CD4-positive, alpha-beta T cell treated with Interleukin-15 for 4 hours (primary cell): Measurements from ENCODE around the gene CTU2.
"Not testable (repeated sequence)": the region's sequence is repeated elsewhere in the genome, so short reads cannot be mapped to it uniquely, and the experiment has no call there.

Experiments
- DNase-seq: peaks from one replicate; pipeline ENCODE4 v3.0.0-alpha.2; 2020; ENCODE audit warnings: low spot score

CTU2 gene

DNA sequence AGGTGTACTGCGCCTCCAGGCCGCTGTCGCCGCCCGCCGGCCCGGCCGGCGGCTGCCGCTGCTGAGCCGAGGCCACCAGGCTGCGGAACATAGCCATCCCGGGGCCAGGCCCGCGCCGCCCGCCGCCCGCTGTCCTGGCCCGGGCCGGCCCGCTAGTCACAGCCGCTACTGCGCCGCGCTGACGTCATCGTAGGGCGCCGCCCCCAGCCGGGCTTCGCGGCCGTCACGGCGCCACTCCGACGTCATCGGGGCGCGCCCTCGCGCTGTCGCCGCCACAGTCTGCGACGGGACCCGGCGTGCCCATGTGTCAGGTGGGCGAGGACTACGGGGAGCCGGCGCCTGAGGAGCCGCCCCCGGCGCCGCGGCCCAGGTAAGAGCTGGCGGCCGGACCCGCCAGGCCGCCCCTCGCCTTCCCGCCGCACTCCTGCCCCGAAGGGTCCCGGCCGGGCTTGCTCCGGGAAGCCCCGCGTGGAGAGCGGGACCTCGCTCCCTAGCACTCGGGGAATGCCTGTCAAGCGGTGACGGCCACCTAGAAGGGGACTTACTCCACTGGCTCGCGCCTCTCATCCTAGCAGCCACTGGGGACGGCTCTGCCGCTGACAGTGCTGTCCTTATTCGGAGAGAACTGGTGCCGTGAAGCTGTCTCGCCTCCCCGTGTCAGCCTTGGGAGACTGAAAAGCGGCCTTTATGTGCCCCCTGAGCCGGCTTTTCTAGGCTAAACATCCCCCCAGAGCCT lies at the start of gene CTU2, which contains the start of gene RNF166:
CTU2 (plus strand) TSS at position 275 of the 736 bp plus-strand sequence; CDS start at position 303, 28 bp downstream.
RNF166 (minus strand) TSS at position 180 of the 736 bp plus-strand sequence; CDS start at position 97, 83 bp downstream.
- peak; percentile 87 for DNase-seq

- no peak for DNase-seq
Observed at GRCh38 chr16:88657371-88657770, 48.9 kb upstream of the CTU2 start.

- no peak for DNase-seq
Observed at GRCh38 chr16:88658714-88659113, 47.6 kb upstream of the CTU2 start.

DNA sequence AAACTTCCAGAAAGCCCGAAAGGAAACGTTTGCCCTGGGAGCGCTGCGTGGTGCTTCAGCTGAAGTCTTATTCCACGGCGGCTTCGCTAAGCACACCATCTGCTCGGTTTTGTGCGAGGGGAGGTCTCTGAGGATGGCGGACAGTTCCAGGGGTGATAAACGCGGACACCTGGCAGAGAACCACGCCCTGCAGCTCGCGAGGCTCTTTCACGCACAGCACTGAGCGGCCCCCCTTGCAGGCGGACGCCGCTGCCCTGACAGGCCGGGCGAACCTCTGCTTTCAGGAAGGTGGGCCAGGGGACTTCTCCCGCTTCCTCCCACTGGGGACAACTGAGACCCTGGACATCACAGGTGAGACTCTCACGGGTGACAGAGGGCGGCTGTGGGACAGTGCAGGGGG lies 47.1 kb upstream of the CTU2 start:
- DNase-seq, result no peak

DNA sequence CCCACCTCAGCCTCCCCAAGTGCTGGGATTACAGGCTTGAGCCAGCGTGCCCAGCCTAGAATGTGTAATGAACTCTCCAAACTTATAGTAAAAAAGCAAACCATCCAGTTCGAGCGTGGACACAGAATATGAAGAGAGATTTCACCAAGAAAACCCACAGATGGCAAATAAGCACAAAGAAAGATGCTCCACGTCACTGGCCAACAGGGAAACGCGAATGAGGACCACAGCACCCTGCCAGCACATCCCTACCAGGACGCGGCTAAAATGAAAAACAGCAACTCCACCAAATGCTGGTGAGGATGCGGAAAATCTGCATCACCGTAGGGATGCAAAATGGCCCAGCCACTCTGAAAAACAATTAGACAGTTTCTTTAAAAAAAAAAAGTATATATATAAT lies 44.8 kb upstream of the CTU2 start:
- no peak for DNase-seq

DNA sequence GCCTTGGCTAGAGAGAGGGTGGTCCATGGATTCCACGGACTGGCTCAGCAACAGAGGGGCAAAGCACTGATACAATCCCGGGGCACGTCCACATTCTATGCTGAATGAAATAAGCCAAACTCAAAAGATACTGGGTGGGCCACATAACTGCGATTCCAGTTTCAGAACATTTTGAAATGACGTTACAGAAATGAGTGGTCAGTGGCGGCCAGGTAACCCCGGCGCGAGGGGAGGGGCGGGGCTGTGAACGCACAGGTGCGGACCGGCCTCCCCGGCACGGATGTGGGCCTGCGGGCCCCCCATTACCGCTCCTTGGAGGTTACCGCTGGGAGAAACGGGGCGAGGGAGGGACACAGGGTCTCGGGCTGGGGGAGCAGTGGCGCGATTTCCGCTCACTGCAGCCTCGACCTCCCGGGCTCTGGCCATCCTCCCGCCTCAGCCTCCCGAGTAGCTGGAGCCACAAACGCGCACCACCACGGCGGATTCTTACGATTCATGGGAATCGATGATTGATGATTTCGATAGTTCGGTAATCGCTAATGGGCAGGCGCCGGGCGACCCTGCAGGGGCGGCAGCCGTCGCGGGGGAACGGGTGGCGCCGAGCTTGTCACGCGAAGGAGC lies 44.0 kb upstream of the CTU2 start:
- DNase-seq, result no peak

DNA sequence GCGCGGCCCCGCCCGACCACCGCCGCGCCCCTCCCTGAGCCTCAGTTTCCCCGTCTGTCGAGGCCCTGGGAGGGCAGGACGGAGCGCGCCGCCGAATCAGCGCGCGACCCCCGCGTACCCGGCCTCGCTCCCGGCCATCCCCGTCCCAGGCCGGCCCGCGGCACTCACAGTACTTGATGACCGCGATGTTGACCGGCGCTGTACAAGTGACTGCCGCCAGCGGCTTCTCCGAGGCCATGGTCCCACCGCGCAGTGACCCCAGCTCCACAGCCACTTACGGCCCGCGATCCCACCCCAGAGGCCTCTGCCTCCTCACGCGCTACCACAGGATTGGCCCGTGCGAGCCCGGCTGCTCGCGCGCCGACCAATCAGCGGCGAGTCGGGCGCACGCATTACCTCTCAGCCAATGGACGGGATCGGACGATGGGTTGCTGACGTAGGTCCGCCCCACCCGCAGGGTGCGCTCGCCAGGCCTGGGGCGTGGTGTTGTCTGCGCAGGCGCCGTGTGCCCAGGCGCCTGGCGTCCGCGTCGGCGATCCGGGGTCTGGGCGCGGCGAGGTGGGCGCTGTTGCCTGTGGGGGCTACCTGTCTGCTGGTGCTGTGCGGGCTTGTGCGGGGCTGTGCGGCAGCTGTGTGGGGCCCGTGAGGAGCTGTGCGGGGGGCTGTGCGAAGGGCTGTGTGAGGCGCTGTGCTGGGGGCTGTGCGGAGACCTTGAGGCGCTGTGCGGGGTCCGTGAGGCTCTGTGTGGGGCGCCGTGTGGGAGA lies 43.3 kb upstream of the CTU2 start, which contains the start of gene MVD:
MVD (minus strand) TSS at position 249 of the 764 bp plus-strand sequence; CDS start at position 238, 11 bp downstream.
- DNase-seq, result peak; percentile 95

- DNase-seq, result no peak
Observed at GRCh38 chr16:88665148-88665547, 41.2 kb upstream of the CTU2 start.

DNA sequence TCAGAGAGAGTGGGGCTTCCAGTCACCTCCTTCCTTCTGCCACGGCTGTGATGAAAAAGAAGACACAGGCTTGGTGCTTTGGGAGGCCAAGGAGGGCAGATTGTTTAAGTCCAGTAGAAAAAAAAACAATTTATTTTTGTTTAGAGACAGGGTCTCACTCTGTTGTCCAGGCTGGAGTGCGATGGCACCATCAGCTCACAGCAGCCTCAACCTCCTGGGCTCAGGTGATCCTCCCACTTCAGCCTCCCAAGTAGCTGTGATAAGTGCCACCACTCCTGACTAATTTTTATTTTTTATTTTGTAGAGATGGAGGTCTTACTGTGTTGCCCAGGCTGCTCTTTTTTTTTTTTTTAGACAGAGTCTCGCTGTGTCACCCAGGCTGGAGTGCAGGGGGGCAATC lies 40.7 kb upstream of the CTU2 start:
- DNase-seq, result no peak

DNA sequence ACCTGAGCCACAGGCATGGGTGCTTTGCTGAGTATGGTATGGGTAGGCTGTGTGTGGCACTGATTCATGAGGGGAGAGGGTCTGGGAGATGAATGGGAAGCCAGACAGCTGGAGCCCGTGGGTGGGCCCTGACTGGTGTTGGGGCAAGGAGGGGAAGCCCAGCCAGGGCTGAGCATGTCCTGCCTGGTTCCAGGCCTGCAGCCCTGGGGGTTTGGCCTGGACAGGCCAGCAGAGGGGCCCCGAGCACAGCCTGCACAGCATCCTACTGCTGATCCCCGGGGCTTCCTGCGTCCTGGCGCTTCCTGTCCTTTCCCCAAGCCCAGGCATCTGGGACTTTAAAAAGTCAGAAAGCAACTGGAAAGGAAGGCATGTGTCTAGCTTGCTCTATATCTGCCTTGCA lies 38.8 kb upstream of the CTU2 start:
- DNase-seq, result no peak

DNA sequence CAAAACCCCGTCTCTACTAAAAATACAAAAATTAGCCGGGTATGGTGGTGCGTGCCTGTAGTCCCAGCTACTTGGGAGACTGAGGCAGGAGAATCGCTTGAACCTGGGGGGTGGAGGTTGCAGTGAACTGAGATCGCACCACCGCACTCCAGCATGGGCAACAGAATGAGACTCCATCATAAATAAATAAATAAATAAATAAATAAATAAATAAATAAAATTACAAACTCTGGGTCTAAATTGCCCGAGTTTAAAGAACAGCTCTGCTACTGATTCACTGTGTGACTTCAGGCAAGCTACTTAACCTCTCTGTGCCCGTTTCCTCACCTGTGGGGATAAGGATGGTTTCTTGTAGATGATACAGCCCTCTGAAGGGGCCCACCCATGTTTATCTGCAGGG lies 36.8 kb upstream of the CTU2 start:
- DNase-seq, result not testable (repeated sequence)

DNA sequence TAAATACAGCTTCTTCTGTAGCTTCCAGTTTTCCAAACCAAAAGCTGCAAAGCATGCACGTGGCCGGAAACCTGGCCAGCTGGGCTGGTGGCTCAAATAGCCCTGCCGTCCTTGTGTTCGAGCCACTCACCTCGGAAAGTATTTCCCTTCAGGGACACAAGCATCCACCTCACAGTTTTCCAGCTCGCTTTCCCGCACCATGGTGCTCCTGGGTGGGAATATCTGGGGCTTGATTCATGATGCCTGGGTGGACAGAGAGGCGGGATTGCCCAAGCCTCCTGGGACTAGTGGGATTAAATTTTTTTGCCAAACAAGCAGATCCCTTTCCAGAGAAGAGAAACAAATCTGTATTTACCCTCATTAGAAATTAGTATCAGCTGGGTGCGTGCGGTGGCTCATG lies 36.3 kb upstream of the CTU2 start:
- no peak for DNase-seq

DNA sequence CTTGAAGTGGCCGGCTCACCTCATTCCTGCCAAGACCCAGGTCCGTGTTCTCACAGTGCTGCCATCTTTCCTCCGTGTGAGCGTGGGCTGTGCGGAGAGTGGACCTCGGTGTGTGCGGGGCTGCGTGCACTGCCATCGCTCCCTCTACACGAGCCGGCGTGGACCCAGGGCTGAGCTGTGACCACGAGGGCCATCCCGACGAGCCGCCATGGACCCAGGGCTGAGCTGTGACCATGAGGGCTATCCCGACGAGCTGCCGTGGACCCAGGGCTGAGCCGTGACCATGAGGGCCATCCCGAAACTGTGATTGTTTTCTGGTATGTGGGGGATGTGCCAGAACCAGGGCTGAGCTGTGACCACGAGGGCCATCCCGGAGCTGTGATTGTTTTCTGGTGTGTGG lies 34.5 kb upstream of the CTU2 start:
- DNase-seq, result no peak

- DNase-seq, result no peak
Observed at GRCh38 chr16:88672776-88673175, 33.5 kb upstream of the CTU2 start.

DNA sequence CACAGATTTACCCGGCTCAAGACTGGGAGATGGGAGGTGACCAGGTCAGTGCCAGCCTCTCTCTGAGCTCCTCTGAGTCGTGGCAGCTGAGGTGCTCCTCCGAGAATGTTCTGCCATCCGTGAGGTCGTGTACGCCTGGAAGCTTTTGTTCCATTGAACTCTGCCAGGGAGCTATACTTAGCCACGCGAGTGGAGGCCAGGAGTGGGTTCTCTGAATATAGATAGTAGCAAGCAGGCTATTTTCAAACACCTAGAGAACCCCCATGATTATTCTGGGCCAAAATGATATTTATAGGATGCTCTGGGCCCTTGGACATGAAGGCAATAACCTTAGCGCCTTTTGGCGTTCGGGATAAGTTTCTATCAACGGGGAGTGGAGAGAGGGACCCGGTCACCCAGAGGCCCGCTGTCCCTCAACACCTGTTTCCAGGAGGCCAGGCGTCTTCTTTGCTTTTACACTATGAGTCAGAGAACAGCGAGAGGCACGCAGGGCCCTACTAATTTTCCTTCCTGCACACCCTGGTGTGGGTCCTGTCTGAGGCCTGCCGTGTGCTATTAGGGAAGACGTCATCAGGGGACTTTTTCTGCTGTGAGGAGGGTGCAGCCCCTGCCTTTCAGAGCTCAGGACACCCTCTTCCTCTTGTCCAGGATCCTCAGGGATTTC lies 32.5 kb upstream of the CTU2 start:
- DNase-seq, result no peak

- no peak for DNase-seq
Observed at GRCh38 chr16:88676502-88677242, 29.6 kb upstream of the CTU2 start.

GRCh38 chr16:88677721-88678120 lies 28.6 kb upstream of the CTU2 start:
- DNase-seq, result no peak

- DNase-seq, result no peak
Observed at GRCh38 chr16:88678224-88678979, 27.9 kb upstream of the CTU2 start.

GRCh38 chr16:88680554-88681083 lies 25.7 kb upstream of the CTU2 start:
- DNase-seq, result no peak

DNA sequence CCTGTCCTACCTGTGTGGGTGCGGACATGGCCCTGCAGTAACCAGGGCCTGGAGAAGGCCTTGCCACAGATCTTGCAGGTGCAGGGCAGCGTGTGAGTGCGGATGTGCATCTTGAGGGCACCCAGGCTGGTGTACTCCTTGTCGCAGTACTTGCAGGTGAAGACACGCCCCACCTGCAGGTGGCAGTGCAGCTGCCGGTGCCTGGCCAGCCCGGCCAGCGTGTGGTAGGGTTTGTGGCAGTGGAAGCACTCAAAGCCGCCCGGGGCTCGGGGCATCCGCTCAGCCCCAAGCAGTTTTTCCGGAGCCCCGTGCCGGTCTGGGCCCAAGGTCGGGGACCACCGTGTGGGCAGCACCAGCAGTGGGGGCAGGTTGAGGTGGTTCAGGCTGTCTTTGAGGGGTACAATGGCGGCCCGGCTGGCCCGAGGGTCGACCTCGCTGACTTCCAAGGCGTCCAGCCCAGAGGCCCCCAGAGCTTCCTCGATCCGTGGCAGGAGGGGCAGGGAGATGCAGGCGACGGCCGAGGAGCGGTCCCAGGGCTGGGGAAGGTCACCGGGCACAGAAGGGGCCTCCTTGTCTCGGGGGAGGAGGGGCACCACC lies 25.1 kb upstream of the CTU2 start:
- DNase-seq, result peak; percentile 50
